ENCODE measurements around the gene VMP1.
"Not testable (repeated sequence)": the region's sequence is repeated elsewhere in the genome, so short reads cannot be mapped to it uniquely, and the experiment has no call there.

VMP1 gene

DNA sequence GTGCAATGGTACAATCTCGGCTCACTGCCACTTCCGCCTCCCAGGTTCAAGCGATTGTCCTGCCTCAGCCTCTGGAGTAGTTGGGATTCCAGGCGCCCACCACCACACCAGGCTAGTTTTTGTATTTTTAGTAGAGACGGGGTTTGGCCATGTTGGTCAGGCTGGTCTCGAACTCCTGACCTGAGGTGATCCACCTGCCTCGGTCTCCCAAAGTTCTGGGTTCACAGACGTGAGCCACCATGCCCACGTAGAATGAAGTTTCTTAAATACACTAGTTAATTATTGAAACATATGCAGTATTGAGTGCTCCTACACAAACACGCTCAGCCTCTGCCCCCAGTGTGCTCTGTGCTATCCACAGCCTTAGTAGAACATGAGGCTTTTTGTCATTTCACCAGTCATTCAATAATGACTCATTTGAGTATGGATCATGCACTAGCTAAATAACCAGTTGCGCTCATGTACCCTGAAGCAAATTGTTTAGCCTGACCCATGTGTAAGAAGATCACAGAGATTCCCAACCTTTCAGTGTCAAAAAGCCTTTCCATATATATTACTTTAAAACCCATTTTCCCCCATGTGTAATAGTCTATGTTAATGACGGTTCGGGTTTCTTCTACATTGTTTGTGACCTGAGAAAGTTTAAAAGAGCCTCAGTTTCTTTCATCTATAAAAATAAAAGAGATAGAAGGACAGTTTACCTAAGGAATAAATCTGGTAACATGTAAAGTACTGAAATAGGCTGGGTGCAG, 135.6 kb downstream of the VMP1 start:
- peak; percentile 62 for DNase-seq

DNA sequence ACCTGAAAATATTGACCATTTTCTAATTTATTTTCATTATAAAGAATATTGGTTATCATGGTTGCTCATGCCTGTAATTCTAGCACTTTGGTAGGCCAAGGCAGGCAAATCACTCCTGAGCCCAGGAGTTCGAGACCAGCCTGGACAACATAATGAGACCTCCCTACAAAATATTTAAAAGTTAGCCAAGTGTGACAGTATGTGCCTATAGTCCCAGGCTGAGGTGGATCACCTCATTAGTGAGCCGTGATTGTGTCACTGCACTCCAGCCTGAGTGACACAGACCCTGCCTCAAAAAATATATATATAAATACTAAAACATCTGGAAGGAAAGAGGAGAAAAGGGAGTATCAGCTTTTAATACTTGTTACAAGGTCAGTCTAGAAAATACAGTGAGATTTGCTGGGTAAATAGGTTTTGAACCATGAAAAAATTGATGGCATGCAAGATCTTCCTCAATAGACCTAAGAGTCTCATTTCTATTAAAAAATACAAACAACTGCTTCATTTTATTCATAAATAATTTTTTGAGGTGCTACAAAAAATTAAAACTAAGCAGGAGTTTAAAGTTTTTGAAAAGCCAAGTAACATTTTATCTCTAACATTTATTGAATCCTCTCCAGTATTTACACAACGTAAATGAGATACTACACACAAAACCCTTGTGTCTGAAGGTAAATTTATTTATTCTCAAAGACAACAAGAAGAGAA, 137.6 kb downstream of the VMP1 start:
- DNase-seq, result no peak

DNA sequence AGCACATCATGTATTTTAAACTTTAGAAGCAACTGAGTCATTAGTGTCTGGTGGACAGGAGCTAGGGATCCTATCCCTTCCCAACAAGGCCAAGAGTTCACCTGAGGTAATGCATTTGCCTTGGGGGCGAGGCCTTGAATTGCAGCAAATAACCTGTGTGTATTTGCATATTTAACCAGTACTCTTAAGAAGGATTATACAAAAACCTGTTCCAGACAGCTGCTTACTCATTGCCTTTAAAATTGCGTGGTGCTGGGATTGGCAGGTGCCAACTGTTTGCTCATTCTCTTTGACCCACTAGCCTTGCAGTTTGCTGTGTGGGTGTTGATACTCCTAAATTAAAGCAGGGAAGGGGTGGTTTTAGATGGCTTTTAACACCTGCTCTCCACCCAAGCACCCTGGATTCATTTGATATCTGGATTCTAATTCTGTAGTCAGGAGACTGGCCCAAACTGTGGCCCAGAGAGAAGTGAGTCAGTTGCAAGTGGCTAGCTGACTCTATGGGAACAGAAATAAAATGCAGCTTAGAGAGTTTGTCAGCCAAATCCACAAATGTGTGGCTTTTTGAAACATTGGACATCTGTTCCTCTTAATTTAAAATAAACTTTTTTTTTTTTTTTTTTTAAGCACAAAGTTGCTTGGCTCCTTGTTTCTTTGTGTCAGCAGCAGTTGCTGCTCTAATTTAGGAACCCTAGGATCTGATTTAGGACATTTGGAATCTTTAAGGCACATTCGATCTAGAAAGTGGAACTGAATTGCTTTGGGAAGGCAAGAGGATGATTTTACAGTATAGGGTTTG, 138.3 kb downstream of the VMP1 start:
- DNase-seq, result peak; percentile 57

DNA sequence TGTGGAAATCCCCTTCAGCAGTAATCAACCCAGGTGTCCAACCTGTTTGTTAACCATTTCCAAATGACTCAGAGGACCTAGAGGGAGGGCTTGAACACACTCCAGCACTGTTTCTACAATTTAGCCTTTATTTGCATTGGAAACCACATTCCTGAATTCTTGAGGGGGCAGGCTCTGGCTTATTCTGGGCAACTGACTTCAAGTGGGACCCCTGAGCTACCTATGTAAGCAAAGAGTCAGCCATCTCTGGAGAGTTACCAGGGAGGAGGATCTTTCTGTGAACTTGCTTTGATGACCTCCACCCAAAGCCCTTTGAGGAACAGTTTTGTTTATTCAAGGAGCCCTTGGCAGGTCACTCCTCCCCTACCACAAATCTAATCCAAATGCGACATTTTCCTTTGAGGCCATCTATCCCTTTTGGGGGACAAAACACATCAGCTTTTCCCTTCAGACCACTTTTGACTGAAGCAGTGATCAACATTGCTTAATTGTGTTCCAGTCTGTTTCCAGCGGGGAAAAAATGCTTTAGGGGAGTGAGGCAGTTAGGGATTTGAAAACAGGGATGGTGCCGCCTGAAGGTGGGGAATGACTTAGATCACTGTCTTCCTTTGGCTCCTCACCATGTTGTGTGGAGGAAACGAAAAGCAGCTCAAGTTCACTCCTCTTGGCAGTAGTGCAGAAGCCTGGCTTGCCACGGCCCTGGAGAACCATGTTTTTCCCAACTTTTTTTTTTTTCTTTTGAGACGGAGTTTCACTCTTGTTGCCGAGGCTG, 139.1 kb downstream of the VMP1 start:
- no peak for DNase-seq

DNA sequence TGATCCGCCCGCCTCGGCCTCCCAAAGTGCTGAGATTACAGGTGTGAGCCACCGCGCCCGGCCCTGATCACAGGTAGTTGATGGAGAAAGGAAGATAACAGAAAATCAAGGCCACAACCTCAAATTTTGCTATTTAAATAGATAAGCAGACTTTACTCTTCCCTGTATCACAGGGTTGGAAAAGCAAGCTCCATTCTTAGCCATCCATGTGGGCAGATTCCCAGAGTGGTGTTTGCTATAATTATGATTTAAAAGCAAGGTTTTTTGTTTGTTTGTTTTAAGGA, 140.9 kb downstream of the VMP1 start:
- DNase-seq, result no peak

DNA sequence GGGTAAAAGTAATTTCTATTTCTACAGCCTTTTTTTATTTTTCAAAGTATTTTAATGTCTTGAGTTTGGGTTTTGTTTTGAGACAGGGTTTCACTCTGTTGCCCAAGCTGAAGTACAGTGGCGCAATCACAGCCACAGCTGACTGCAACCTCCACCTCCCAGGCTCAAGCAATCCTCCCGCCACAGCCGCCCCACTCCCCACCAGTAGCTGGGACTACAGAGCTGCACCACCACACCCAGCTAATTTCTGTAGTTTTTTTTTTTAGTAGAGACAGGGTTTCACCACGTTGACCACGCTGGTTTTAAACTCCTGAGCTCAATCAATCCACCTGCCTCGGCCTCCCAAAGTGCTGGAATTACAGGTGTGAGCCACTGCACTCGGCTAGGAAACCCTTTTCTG, 141.3 kb downstream of the VMP1 start:
- peak; percentile 36 for DNase-seq

DNA sequence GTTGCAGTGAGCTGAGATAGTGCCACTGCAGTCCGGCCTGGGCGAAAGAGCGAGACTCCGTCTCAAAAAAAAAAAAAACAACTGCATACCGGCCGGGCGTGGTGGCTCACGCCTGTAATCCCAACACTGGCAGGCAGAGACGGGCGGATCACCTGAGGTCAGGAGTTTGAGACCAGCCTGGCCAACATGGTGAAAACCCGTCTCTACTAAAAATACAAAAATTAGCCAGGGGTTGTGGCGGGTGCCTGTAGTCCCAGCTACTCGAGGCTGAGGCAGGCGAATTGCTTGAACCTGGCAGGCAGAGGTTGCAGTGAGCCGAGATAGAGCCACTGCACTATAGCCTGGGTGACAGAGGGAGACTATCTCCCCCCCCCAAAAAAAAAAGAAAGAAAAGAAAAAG, 142.9 kb downstream of the VMP1 start:
- not testable (repeated sequence) for DNase-seq

DNA sequence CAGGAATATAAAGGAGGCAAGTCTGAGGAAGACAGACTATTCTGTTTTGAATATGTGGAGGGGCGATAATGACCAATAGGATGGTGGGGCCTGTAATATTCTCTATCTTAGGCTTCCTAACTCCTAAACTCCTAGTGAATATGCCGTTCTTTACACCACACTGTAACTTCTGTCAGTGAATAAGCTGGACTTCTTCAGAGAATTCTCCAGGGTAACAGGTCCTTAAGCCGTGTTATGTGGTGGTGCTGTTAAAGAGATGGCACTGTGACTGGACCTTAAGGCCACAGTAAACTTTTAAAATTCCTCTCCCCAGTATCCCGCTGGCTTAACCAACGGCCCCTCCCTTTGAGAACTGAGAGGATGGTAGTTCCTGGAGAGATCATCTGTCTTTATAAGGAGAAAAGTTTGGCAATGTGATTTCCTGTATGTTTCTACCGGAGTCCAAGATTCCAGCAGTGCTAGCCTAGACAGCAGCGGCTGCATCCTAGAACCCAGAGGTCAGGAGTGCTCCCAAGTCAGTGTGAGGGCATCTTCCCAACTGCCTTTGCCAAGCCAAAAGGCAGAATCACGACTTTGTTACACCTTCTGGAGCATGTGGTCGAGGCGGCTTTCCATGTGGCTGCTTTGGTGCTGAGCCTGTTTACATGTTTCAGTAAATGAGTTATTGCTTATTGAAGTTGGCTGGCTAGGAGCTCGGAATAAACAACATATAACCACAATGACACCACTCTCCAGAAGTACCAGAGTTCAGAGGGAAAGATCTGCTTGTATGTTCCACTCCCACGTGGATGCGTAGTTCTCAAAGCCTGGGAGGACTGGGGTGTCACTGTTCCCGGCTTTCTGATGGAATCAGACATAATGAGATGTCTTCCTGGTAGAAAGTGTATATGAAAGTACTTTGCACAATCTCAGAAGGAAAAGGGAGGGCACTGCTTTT, 144.3 kb downstream of the VMP1 start:
- DNase-seq, result no peak

DNA sequence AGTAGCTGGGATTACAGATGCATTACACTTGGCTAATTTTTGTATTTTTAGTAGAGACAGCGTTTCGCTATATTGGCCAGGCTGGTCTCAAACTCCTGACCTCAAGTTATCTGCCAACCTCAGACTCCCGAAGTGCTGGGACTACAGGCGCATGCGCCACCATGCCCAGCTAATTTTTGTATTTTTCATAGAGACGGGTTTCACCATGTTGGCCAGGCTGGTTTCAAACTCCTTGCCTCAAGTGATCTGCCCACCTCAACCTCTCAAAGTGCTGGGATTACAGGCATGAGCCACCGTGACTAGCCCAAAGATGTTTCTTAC, 145.4 kb downstream of the VMP1 start:
- not testable (repeated sequence) for DNase-seq

DNA sequence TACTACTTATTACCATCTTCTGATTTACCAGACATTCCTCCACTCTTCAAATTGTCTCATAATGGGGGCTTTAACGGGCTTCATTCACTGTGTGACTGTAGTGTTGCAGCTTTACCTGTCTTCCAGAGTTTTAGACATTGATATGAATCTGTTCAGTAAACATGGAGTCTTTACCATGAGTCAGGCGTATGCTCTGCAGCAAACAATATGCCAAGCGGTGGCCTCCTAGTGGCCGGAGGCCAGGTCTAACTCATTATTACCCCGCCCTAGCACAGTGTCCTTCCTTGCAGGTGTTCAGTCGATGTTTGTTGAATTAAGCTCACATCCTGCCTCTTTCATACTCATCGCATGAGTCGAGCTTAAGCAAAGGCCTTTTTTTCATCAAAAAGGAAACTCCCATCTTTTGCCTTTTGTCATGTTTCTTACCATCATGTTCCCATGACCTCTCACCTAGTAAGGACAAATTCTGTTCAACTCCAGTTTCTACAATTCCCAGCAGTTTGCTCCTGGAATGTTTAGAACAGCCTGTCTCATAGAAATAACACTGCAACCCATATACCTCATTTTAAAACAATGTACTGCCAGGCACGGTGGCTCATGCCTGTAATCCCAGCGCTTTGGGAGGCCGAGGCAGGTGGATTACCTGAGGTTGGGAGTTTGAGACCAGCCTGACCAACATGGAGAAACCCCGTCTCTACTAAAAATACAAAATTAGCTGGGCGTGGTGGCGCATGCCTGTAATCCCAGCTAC, 145.9 kb downstream of the VMP1 start:
- DNase-seq, result peak; percentile 72

DNA sequence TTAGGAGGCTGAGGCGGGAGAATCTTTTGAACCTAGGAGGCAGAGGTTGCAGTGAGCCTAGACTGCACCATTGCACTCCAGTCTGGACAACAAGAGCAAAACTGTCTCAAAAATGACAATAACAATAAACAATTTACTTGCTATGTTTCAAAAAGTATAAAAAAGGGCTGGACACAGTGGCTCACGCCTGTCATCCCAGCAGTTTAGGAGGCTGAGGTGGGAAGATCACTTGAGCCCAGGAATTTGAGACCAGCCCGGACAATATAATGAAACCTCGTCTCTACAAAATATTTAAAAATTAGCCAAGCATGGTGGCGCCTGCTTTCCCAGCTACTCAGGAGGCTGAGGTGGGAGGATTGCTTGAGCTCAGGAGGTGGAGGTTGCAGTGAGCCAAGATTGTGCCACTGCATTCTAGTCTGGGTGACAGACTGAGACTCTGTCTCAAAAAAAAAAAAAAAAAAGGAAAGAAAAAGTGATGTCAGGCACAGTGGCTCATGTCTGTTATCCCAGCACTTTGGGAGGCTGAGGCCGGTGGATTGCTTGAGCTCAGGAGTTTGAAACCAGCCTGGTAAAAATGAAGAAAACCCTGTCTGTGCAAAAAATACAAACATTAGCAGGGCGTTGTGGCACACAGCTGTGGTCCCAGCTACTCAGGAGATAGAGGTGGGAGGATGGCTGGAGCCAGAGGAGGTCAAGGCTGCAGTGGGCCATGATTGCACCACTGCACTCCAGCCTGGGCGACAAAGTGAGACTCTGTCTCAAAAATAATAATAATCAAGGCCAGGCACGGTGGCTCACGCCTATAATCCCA, 146.7 kb downstream of the VMP1 start:
- not testable (repeated sequence) for DNase-seq

DNA sequence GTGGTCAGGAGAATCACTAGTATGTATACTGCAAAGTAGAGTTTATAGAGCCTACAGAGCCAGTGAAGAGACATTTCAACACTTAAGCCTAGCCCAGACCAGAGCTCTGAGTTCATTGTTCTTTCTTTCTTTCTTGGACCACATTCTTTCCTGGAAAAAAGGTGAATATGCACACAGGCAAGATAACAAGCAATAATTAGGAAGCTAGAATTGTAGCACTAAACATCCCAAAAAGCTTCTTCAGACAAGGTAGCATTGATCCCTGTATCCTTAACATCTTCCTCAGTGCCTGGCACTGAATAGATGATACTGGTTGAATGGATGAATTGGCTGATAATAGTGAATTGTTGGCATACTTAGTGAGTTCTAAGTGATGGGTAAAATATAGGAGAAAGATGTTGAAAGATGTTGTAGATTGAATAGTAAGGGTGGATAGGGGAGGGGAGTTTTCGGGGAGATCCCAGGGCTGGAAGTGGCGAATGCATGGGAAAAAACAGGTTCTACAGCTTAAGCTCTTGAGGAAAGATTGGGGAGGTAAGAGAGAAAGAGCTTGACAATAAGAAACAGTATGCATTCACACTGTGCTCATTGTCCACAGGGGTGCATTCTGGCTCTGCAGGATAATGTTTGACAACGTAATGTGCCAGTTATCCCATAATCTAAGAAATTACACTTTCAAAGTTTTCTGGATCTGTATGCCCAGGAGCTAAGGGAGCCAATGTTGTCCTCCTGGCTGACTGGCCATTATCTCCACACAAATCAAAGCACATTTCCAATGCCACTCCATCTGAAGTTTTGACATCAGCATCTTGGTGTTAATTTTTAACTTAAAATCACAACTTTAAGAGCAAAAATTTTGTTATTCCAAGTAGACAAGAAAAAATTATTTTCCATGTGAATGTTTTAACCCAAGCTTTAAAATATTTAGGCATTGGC, 149.7 kb downstream of the VMP1 start:
- no peak for DNase-seq

DNA sequence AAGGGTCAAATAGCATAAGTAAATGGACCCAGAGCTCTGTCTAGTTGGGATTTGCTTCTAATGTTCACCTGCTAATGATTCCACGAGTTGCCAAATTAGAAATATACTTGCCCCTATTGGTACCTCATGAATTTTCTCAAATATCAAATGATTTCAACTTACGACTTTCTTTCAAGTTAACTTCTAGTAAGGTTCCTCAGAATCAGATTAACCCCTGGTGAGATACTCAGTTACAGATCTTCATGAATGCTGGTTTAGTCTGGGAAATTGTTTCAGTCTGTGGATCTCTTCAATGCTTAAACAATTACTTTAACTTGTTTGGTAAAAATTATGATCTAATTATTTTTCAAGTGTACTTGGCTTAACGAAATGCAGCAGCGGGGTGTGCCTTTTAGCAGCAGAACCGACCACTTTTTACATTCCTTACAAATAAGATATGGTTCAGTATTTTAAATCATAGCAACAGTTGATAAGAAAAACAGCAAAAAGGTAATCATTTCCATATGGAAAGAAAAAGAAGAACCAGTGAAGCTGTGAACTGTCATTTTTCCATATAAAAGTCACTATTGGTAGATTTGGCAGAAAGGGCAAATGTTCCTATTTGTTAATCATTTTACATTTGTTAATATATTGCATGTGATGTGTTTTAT, 150.8 kb downstream of the VMP1 start:
- no peak for DNase-seq

DNA sequence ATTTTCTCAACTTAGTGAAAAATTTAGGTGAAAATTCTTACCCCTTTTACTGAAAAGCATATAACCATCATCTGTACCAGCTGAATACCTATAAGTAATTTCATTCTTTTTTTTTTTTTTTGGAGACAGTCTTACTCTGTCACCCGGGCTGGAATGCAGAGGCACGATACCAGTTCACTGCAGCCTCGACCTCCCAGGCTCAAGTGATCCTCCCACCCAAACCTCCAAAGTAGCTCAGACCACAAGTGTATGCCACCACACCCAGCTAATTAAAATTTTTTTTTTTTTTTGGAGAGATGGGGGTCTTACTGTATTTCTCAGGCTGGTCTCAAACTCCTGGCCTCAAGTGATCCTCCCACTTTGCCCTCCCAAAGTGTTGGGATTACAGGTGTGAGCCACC, 151.5 kb downstream of the VMP1 start:
- no peak for DNase-seq

DNA sequence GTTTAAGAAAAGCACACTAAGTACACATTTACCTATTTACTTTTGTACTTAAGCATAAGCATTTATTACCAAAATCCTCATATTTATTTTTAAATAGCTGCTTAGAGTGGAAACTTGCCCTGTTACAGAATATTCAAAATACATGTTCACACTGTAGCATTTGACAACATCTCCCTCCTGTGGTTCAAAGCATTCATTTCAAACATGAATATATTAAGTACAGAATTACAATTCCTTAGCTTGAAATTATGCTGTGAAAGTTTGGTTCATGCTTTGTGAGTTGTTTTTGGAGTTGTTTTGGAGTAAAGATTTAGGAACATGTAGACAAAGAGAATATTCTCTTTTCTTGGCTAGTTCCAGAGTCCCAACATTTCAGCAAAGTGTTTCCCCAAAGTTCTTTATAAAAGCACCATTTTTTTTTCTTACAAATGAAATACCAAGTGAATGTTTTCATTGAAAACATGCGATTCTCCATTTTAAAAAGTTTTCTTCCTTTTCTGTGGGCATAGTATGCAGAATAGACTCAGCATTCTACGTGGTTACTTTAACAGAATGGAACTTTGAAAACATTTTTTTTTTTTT, 152.1 kb downstream of the VMP1 start:
- no peak for DNase-seq

DNA sequence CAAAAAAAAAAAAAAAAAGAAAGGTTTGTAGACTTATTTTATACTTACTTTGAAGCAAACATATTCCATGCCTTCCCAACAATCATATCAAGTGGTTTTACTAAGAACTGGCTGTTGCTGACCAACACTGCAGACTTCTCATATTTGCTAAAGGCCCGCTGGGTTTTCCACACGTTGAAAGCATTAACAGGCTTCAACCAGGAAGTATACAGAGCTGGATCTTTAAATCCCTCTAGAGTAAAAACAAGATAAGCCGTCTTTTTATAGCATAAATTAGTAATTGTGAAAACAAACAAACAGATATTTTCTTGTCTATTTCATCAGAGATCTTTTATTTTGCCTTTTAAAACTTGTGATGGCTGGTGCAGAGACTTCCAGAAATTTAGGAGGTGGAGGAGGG, 156.2 kb downstream of the VMP1 start:
- DNase-seq, result no peak

DNA sequence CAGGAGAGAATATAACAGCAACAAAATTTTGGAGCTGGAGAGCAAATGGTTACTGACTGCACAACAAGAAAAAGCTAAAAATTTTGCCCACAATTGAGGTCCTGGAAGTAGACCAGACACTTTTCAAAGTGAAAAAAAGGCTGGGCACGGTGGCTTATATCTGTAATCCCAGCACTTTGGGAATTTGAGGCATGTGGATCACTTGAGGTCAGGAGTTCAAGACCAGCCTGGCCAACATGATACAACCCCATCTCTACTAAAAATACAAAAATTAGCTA, 162.4 kb downstream of the VMP1 start:
- DNase-seq, result no peak

DNA sequence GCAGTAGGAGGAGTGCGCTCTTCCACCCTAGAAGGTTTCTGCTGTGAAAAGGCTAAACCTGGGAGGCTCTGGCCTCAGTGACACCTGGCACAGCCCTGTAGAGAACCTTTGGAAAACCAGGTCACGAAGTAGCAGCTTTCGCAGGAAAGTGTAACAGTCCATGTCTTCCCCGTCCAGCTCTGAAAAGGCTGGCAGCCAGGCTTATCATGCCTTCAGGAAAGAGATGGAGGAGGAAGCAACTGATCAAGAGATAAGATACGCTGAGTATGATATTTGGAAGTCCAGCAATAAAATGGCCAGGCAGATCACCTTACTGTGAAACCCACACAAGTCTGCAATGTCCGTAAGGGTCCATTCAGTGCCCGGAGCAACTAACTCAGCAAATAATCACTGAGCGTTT, 163.0 kb downstream of the VMP1 start:
- DNase-seq, result no peak

DNA sequence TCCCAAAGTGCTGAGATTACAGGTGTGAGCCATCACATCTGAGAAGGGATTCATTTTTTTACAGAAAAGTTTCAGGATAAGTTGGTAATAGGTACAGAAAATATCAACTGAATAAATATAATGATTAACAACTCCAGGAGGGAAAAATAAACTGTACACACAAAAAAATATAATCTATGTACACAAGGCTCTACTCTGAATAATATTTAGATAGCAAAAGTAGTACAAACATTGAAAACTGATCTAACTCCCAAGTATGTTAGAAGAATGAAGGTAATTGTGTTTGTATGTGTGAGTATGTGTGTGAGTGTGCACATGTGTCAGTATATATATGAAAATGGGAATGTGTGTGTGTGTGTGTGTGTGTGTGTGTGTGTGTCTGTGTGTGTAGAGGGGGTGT, 164.9 kb downstream of the VMP1 start:
- no peak for DNase-seq
